Fibroblast of lung (primary cell): ENCODE measurements around the gene AXIN2. TPM values are rescaled to one million over a fixed set of nuclear protein-coding genes. Genes with fewer than 3 reads are reported as not detected.
A peak's percentile ranks its signal among the peaks of the same experiment; 100 is the strongest.
"Not testable (repeated sequence)": the region's sequence is repeated elsewhere in the genome, so short reads cannot be mapped to it uniquely, and the experiment has no call there.

ENCODE experiments used
- DNase-seq, 2 donors: peaks; one replicate each; pipeline versions ENCODE4 v3.0.0 to v3.0.0-alpha.2; 2010; ENCODE audit warnings: low read depth in 2 of 2
- H2AFZ ChIP-seq: 2 replicates; pipeline ENCODE4 v1.5.1; 2012; ENCODE audit warnings: low read length, control low read depth, inconsistent platforms
- H3K27ac ChIP-seq: 2 replicates; pipeline ENCODE4 v1.5.1; 2011; ENCODE audit warnings: low read length, control low read depth; ENCODE audit not compliant: insufficient read depth
- H3K27me3 ChIP-seq: 2 replicates; pipeline ENCODE4 v1.5.1; 2011; ENCODE audit warnings: mild to moderate bottlenecking, low read length; ENCODE audit not compliant: control insufficient read depth, insufficient read depth
- H3K36me3 ChIP-seq: 2 replicates; pipeline ENCODE4 v1.5.1; 2011; ENCODE audit warnings: low read length; ENCODE audit not compliant: control insufficient read depth, insufficient read depth
- H3K4me1 ChIP-seq: 2 replicates; pipeline ENCODE4 v1.5.1; 2011; ENCODE audit warnings: low read length; ENCODE audit not compliant: control insufficient read depth, insufficient read depth; ENCODE audit errors: extremely low read depth
- H3K4me2 ChIP-seq: 2 replicates; pipeline ENCODE4 v1.5.1; 2011; ENCODE audit warnings: low read length, control low read depth; ENCODE audit not compliant: insufficient read depth; ENCODE audit errors: extremely low read depth
- H3K4me3 ChIP-seq, 4 experiments: fragments of 200-600 bp in 1 of 4; sonication (generic) in 1 of 4; replicated peaks in 1 of 4; 2 replicates each; pipeline ENCODE4 v1.5.1; 2011 to 2016; ENCODE audit warnings: low read length in 4 of 4, low read depth in 3 of 4, mild to moderate bottlenecking in 3 of 4, control low read depth in 2 of 4, inconsistent platforms in 1 of 4, mixed read lengths in 1 of 4; ENCODE audit not compliant: insufficient read depth in 1 of 4; ENCODE audit errors: control extremely low read depth in 1 of 4
- H3K79me2 ChIP-seq: 2 replicates; pipeline ENCODE4 v1.5.1; 2012; ENCODE audit warnings: mild to moderate bottlenecking, low read length, inconsistent platforms; ENCODE audit not compliant: control insufficient read depth, insufficient read depth
- H3K9ac ChIP-seq: 2 replicates; pipeline ENCODE4 v1.5.1; 2011; ENCODE audit warnings: mild to moderate bottlenecking, low read length, control low read depth; ENCODE audit not compliant: insufficient read depth
- H3K9me3 ChIP-seq: 2 replicates; pipeline ENCODE4 v1.5.1; 2012; ENCODE audit warnings: low read depth, low read length; ENCODE audit not compliant: control insufficient read depth, insufficient read depth
- H4K20me1 ChIP-seq: 2 replicates; pipeline ENCODE4 v1.5.1; 2011; ENCODE audit warnings: low read length; ENCODE audit not compliant: control insufficient read depth, insufficient read depth; ENCODE audit errors: extremely low read depth
- EZH2 ChIP-seq: IDR thresholded peaks from 2 replicates; pipeline ENCODE4 v1.5.1; 2012; ENCODE audit warnings: low read length, control low read depth, mild to moderate bottlenecking; ENCODE audit errors: missing control alignments
- polyA plus RNA-seq, 2 donors: library from polyadenylated mRNA; depleted of rRNA in 1 of 2; stranded (reverse) in 1 of 2; unstranded in 1 of 2; fragments of >200 nt; gene quantifications; 2 replicates each; pipeline ENCODE4 v1.2.1, GENCODE V29; 2011 to 2012; ENCODE audit warnings: missing spikeins in 1 of 2
- total RNA-seq: library from RNA; depleted of rRNA; stranded (reverse); fragments of >200 nt; gene quantifications from 2 replicates; pipeline ENCODE4 v1.2.1, GENCODE V29; 2014
- TF ChIP-seq, protein P1 (sequence below), 2 donors: IDR thresholded peaks in 1 of 2; conservative IDR thresholded peaks in 1 of 2; 1 replicate in 1 of 2; 2 replicates in 1 of 2; pipeline ENCODE4 v1.5.1; 2011 to 2012; ENCODE audit warnings: low read length in 2 of 2, control low read depth in 1 of 2, inconsistent platforms in 1 of 2, low read depth in 1 of 2, mild to moderate bottlenecking in 1 of 2

AXIN2 gene
- total and polyA plus RNA-seq, 2 donors (not counting 1 experiment from before 2014, with no cell fraction given): 1.8 to 2.0 TPM

DNA sequence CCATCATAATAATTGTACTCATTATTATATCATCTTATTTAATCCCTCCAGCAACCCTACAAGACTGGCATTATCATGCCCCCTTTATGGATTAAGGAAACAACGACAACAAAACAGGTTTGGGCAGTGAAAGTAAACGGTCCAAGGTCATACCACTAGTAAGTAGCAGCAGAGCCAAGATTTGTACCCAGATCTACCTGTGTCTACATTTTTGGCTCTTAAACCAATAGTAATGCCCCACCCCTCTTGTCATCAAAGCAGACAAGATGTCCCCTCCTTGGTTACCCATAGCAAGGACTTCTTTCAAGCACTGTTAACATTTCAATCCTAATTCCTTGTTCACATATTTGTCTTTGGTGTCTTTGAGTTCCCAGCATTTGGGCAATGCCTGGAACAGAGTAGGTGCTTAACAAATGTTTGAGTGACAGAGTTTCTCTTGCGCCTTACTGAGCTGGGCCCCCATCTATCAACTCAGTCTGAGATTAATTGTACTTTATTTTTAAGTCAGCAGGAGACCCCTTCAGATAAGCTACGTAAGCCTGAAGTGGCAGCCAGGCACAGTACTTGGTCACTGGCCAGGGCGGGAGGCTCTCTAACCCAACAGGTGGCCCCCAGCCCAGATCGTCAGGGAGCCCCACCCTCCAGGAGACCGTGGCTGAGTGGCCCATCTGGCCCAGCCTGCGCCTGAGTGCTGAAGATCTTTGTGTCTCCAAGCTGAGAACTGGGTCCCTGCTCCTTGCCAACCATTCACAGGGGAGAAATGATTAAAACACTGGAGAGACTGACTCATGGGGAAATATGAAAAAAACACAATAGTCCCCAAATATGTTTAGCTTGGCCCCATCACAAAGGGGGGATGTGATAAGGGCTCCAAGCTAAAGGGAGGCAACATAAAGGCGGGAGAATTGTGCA lies 75.8 kb downstream of the AXIN2 start:
- Histone ChIP-seq H3K9ac (no peak overlapping the region), H3K4me2 (no peak overlapping the region), H3K27me3 (no peaks in the 10 kb centered on the region), H3K4me1 (no peaks in the 10 kb centered on the region), H4K20me1 (no peaks in the 10 kb centered on the region), H3K36me3 (no peaks in the 10 kb centered on the region), H3K4me3 (no peak overlapping the region), H3K79me2 (no peaks in the 10 kb centered on the region), H2AFZ (no peak overlapping the region), H3K9me3 (no peaks in the 10 kb centered on the region), H3K27ac (no peak overlapping the region)
- no peak for TF ChIP-seq EZH2
- TF ChIP-seq, protein P1, sequence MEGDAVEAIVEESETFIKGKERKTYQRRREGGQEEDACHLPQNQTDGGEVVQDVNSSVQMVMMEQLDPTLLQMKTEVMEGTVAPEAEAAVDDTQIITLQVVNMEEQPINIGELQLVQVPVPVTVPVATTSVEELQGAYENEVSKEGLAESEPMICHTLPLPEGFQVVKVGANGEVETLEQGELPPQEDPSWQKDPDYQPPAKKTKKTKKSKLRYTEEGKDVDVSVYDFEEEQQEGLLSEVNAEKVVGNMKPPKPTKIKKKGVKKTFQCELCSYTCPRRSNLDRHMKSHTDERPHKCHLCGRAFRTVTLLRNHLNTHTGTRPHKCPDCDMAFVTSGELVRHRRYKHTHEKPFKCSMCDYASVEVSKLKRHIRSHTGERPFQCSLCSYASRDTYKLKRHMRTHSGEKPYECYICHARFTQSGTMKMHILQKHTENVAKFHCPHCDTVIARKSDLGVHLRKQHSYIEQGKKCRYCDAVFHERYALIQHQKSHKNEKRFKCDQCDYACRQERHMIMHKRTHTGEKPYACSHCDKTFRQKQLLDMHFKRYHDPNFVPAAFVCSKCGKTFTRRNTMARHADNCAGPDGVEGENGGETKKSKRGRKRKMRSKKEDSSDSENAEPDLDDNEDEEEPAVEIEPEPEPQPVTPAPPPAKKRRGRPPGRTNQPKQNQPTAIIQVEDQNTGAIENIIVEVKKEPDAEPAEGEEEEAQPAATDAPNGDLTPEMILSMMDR (conservative IDR thresholded peaks at IDR 0.05 in 1 of 2, IDR thresholded peaks at IDR 0.05 in 1 of 2; ENCODE audit: low read depth in 1 of 2, low read length in 2 of 2): no peak
- peak; percentile 18 to 79 for DNase-seq

DNA sequence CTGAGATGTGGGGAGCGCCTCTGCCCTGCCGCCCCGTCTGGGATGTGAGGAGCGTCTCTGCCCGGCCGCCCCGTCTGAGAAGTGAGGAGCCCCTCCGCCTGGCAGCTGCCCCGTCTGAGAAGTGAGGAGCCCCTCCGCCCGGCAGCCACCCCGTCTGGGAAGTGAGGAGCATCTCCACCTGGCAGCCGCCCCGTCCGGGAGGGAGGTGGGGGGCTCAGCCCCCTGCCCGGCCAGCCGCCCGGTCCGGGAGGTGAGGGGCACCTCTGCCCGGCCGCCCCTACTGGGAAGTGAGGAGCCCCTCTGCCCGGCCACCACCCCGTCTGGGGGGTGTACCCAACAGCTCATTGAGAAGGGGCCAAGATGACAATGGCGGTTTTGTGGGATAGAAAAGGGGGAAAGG lies 77.0 kb downstream of the AXIN2 start:
- not testable (repeated sequence) for H3K4me3 ChIP-seq, H3K4me2 ChIP-seq, H3K27ac ChIP-seq, H3K9ac ChIP-seq, H4K20me1 ChIP-seq, H3K79me2 ChIP-seq, DNase-seq, H3K9me3 ChIP-seq, H3K4me1 ChIP-seq, H3K27me3 ChIP-seq, H2AFZ ChIP-seq, H3K36me3 ChIP-seq

DNA sequence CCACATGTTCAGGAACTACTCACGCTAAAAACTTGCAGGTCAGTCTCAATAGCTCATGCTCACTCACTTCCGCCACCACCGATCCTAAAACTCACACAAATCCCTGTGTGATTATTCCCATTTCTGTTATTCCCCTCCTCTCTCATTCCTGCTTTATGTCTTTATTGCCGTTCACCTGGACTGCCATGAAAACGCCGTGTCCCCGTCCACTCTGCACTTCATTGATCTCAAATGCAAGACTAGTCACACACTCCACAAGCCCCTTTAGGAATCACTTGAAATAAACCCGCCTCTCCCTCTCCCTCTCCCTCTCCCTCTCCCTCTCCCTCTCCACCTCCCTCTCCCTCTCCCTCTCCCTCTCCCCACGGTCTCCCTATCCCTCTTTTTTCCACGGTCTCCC lies 78.0 kb downstream of the AXIN2 start:
- Histone ChIP-seq H3K9ac (no peak overlapping the region), H3K4me1 (no peaks in the 10 kb centered on the region), H3K4me2 (no peak overlapping the region), H3K79me2 (no peaks in the 10 kb centered on the region), H4K20me1 (no peaks in the 10 kb centered on the region), H3K4me3 (no peak overlapping the region), H3K9me3 (no peaks in the 10 kb centered on the region), H3K27me3 (no peaks in the 10 kb centered on the region), H3K36me3 (no peaks in the 10 kb centered on the region), H2AFZ (no peak overlapping the region), H3K27ac (no peak overlapping the region)
- no peak for DNase-seq
- TF ChIP-seq, protein P1 (conservative IDR thresholded peaks at IDR 0.05 in 1 of 2, IDR thresholded peaks at IDR 0.05 in 1 of 2; ENCODE audit: low read depth in 1 of 2, low read length in 2 of 2): no peak
- TF ChIP-seq EZH2: no peak
